ENCODE results near the gene HMGCS2.

Gene HMGCS2

DNA sequence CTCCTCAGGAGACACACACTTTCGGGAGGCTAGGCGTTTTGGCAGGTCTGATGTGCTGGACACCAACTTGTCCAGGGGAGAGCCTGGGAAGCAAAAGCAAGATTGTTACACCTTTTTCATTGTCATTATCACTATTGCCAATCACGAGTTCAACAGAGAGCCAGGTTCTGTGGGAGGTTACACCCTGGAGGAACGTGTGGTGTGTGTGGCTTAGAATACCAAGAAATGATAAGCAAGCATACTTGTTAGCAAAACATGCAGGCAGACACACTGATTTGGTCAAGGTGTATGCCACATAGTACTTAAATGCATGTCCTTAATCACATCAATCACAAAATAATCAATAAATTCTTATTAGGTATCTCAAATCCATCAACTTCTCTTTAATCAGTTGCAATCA is 16.1 kb downstream of the HMGCS2 start:
- DNase-seq: no peak

DNA sequence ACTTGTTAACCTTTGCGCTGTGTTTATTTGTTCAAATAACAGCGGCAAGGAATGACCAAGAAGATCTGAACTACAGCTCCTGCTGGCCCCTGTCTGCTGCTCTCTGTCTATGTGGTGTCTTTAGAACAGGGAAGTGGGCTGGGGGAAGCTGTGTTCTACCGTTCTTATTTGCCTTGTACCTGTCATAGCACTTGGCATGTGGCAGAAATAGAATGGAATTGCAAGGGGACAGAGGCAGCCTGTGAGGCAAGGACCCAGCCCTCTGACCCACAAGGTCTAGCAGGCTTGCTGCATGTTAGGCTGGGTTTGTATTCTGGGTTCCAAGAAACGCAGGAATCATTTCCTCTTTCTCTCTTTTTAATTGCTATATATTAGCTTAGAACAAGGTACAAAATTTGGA is 20.7 kb downstream of the HMGCS2 start:
- no peak for DNase-seq

DNA sequence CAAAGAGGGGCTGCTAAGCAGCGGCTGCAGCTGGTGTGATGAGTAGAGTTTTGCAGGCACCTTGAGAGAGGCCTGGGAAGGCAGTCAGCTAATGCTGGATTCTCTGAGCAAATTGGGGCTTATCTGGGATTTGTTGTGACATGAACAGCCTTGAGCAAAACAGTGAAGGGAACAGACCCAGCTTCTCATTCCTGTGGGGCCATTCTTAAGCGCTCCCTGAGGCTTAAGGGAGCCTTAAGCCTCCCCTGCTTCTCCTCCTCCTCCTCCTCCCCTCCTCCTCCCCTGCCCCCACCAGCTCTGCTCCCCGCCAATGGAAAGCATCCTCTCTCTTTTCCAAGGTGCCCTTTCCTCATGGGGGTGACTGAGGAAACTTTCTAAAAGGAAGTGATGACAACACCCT is 21.3 kb downstream of the HMGCS2 start:
- DNase-seq: no peak

DNA sequence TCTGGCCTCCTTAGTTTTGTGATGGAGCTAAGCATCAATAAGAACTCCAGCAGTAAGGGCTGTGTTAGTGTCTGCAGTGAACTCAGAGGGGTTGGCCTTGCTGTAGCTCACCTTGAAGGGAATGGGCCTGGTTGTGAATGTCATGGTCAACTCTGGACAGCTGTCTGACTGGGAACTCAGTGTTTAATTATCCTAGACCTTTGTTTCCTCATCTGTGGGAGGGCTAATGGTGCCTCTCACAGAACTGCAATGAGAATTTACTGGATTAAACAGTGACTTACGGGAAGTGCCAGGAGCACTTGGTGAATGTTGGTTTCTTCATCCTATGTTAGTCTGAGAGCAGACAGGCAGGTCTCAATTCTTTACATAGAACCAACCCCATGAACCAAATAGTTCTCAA is 23.7 kb downstream of the HMGCS2 start:
- DNase-seq: no peak

DNA sequence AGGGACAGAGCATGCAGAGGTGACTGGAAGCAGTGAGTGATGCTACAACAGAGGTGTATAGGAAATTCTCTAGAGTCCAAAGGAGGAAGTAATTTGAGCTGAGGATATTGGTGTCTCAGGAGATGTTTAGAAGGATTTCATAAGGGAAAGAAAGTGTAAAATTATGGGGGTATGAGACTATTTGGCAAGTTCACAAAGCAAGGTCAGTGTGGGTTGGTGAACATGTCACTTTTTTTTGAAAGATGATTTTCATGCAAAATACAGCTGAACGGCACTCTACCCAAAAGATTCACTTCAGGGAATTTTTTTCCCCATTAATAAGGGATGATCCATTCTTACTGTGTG is 24.1 kb downstream of the HMGCS2 start:
- DNase-seq: no peak

DNA sequence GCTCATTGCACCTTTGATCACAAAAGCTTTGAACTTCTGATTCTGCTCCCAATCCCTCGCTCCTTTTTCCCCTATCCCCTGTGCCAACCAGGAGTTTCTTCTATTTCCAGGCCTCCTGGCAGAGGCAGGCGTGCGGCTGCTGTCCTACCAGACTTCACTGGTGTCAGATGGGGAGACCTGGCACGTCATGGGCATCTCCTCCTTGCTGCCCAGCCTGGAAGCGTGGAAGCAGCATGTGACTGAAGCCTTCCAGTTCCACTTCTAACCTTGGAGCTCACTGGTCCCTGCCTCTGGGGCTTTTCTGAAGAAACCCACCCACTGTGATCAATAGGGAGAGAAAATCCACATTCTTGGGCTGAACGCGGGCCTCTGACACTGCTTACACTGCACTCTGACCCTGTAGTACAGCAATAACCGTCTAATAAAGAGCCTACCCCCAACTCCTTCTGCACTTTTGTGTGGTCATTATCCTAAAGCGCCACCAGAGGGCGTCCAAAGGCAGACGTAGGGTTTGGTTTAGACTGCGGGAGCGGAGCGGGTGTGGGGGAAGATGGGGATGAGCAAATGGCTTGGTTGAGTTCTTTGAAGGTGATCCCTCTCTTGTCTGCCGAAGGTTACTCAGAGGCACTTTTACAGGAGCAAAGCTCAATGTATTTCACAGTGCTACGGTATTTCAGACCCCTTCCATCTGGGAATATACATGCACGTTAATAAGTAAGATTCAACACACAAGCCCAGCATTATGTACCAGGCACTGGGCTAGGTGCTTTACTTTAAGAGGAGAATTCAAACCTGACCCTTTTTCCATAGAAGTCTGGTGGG is 24.7 kb downstream of the HMGCS2 start:
- peak; percentile 16 for DNase-seq

DNA sequence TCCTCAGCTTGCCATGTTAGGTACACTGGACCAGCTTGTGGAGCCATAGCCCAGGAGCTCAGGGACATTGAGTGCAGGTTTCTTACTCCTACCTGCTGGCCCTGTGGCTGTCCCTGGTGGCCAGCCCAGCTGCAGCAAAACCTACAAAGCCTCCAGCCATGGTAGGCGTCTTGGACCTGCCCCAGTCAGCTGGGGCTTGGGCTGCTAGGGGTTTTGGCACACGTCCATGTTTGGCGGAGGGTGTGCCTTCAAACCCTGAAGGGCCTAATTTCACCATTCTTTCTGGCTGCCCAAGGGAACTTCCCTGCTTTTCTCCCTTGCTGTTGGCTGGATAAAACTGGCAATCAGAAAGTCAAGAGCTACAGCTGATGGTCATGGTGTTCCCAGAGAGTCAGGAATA is 25.4 kb downstream of the HMGCS2 start:
- no peak for DNase-seq

DNA sequence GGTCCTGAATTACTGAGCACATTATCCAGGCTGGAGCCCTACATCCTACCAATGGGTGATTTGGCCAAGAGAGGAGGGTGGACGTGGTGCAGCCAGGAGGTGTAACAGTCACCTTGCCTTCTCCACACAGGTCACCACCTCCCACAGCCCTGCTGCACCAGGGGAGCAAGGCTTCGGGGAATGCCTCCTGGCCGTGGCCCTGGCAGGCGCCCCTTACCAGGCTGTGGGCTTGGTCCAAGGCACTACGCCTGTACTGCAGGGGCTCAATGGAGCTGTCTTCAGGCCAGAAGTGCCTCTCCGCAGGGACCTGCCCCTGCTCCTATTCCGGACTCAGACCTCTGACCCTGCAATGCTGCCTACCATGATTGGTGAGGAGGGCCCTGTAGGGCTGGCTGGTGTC is 26.0 kb downstream of the HMGCS2 start:
- no peak for DNase-seq

DNA sequence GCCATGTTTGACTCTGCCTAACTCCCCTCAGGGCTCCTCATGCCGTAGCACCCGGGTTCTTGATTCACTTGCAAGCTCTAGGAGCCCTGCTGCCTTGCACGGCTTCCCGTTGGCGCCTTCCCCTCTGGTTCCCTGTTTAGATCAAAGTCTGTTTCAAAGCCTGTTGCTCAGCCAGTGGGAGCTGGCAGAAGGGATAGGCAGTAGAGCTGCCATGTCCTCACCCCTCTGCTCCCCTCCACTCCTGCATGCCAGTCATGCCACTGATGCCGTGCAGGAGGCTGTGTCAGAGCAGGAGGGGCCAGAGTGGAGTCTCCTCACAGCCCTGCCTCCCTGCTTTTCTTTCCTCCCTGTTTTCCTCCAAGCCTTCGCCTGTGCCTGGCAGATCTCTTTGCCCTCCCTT is 26.5 kb downstream of the HMGCS2 start:
- no peak for DNase-seq

DNA sequence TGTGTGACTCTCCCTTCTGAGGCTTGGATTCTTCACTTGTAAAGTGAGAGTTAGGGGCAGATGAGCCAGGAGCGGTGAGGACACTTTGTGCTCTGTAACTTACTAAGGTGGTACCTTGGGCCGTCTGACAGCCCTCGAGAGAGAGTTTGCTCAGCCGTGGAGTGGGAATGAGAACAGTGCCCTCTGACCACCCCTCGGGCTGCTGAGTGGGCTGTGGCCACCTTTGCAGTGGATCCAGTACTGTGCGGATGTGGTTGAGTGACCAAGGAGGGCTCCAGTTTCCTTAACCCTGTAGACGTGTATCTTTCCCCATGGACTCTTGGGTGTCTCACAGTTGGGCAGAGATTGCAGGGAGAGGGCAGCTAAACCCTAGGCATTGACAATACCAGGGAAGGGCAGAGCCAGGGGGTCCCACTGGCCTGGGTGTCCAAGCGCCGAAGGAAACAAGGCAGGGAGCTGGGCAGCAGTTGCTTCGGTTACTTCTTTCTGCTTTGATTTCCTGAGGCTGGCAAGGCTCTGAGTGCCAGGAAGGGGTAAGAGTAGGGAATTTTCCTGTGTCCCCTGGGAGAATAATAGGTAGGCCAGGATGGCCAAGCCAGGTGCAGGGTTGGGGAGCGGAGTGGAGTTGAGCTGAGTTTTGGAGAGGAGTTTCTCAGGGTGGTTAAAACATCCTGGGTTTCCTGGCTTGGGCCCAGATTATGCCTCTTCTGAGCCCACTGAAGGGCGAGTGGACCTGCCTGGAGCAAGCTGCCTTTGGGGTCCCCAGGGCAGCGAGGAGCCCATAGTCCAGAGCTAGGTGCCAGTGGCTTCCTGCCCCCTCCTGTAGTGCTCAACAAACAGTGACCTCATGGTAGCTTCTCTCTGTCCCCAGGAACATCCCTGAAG is 27.6 kb downstream of the HMGCS2 start:
- DNase-seq: no peak

DNA sequence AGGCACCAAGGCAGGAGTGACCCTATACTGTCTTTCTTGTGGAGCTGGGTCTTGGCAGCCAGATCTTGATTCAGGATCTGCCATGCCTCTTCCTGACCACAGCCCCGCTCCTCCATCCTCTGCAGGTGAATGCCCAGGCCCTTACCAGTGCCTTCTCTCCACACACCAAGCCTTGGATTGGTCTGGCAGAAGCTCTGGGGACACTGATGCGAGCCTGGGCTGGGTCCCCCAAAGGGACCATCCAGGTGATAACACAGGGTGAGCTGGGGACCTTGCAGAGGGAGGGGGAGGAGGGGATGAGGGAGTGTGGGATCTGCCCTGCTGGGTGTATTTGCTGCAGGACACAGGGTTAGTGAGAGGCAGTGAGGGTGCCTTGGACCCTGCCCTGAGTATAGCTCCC is 28.4 kb downstream of the HMGCS2 start:
- DNase-seq: no peak

DNA sequence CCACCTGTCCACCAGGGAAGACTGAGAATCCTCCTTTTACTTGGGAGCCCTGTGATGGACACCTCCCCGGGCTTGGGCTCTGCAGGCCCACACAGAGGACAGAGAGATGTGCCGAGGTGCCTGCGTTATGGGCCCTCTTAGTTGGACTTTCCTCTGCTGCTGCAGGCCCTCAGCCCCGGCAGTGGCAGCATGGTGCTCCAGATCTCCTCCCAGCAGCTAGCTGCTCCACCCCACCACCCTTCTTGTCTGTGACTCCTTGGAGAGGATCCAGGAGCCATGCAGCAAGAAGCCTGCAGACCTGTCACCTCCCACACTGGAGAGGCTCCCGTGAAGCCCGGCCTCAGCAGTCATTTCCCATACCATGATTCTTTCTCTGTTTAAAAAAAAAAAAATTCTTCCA is 29.6 kb downstream of the HMGCS2 start:
- no peak for DNase-seq

DNA sequence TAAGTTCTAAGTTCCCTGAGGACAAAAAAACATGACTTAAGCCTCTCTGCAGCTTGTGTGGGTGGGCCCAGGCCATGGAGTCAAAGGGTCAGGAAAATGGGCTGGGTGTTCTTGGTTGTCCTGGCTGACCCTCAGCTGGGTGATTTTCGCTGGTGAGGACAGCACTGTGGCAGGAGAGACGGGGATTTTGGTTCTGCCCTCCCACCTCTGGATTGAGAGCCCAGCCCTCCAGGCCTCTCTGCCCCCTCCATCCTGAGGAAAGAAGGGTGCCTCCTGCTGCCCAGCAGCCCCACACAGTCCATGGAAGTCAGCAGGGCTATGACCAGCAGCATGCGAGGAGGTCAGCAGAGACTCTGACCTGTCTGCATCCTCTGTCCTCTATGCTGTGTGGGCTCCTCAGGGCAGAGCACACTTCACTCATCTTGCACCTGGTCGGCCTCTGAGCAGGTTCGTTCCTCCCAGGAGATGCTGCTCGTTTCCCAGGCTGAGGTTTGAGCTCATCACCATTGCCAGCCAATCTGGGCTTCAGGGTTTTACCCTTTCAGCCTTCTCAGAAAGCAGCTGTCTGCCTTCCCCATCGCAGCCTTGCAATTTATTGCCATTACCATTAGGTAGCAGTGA is 30.5 kb downstream of the HMGCS2 start:
- no peak for DNase-seq

DNA sequence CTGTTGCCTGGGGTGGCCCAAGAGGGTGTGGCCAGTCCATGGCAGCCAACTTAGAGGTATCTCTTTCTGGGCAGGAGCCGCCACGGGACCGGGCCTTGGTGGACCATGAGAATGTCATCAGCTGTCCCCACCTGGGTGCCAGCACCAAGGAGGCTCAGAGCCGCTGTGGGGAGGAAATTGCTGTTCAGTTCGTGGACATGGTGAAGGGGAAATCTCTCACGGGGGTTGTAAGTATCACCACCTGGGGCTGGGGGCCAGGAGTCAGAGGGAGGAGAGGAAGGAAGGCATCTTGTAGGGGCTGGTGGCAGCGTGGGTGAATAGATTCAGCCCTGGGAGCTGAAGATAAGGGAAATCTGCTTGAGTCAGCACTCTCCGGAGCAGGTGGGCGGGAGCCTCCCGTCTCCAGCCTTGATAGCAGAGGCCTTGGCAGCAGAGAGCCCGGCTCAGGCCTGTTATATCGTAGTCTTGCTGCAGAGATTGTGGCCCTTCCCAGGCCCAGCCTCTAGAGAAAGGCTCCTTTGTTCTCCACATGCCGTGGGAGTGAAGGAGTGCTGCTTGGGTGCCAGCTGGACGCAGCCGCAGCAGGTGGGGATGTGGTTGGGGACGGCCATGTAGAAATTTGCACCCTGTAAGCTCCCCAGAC is 31.5 kb downstream of the HMGCS2 start:
- DNase-seq: no peak

DNA sequence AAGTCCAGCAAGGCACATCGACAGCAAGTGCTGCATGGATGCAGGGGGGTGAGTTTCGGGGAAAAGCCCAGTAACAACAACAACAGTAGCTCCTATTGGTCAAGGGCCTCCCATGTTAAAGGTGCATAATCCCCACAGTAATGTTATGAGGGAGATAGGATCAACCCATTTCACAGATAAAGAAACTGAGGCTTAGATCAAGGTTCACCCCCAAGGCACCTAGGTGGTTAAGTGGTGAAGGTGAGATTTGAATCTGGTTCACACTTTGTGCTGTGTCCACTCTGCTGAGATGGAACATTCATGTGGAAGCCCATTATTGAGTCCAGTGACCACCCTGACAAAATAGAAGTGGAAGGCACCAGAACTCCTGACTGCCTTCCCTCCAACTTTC is 32.1 kb downstream of the HMGCS2 start:
- no peak for DNase-seq

DNA sequence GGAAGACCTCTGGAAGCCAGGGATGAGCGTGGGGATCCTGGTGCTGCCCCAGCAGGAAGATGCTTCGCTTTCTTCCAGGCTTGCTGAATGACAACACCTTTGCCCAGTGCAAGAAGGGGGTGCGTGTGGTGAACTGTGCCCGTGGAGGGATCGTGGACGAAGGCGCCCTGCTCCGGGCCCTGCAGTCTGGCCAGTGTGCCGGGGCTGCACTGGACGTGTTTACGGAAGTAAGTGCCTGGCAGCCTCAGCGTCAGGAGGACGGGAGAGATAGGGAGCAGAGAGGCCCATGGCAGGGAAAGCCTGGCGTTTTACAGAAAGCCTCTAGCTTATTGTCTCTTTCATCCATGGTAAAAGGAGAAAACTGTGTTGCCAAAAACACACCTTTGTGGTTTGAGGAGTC is 33.5 kb downstream of the HMGCS2 start:
- no peak for DNase-seq

DNA sequence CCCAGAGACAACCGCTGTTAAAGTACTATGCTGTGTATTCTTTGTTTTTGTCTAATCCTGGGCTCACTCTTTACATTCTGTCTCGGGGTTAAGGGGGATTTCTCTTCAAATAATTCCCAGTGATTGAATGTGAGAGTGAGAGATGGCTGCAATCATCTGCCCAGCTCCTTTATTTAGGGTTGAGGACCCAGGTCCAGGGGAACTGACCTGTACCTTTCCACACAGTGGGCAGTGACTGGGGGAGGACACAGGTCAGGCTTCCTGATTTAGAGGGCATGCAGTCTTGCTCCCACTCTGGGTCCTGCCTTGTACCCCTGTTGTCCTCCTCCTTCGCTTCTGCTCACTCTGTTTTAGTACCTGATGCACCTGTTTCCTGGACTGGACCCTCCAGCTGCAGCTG is 35.0 kb downstream of the HMGCS2 start:
- no peak for DNase-seq

DNA sequence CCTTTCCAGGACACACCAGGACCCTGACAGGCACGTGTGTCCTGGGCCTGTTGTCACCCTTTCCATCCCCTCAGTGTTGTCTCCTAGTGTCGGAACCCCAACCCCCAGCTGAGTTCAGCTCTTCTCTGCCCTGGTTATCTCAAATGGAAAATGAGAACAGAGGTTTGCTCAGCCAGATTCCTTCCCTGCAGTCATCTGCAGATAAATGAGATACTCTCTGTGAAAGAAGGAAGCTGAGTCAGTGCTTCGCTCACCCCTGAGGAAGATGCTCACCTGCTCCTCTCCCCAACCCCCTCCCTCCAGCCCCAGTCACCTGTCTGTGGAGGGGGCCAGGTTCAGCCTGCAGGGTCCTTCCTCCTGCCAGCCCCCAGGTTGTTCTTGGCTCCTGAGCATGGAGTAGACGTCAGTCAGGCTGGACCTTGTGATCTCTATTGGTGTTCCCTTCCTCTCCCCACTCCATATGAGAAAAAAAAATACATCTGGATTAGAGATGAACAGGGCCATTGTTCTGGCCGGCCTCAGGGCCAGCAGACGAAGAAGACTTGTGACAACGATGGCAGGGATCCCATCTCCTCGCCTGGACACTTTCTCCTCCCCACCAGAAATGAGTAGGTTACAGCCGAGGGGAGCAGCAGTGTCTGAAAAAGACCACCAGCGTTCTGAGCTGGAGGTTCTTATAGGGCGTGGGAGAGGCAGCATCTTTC is 36.1 kb downstream of the HMGCS2 start:
- no peak for DNase-seq

DNA sequence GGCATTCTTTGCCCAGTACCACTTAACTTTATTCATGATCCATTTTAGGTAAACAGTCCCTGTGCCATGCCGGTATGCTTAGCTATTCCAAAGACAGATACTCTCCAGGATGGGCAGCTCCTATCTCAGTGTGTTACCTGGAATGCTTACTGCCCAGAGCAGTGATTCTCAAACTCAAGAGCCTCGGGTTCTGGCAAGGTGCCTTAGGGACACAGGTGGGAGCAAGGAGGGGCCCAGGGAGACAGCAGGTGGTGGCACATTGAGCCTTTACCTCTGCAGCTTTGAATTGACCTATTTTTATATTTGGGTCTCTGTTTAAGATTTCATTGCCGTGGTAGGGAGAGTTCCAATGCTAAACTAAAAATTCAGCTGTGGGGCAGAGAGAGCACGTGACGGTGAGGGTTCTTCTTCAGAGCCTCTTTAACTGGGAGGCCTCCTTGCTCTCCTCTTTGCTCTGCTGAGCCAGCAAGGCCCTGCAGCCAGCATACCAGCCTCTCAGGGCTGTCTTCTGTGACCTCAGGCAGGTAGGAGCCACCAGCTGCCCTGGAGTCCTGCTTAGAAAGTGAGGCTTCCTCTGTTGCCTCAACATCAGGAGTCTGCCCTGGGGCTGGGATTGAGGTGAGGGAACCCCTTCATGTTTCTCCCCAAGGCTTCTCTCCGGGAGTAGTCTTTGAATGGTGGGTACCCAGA is 36.8 kb downstream of the HMGCS2 start:
- no peak for DNase-seq

DNA sequence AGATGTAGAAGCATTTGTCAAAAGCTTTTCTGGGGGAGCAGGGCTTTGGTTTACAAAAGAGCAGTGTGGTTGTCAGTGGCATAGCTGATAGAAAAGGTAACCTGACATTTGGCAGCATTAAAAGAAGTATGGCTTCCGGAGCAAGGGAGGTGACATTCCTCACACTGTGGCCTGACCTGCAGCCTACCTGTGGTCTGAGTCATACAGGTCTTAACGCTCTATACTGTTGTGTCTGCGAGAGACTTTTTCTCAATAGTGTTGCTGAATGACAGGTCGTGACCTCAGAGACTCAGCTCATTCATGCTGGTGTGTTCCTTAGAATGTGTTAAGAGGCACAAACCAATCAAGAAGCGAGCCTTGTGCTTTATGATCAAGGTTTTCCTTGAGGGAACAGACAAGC is 37.6 kb downstream of the HMGCS2 start:
- DNase-seq: no peak

DNA sequence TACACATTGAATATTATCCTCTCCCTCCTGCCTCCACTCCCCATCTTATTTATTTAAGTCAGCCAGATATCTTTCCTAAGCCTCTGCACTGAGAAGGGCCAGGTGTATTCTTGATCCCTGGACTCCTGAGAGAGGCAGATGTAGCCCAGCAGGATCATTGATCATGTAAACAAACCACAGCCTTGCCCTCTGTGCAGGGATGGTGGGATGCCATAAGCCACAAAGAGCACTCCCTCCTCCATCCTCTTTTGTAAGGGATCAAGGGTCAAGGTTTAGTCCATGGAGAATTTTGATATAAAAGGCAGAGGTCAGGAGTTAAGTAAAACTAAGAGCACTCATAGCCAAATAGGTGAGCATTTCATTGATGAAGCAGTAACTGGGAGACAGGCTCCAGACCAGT is 39.7 kb downstream of the HMGCS2 start:
- no peak for DNase-seq

DNA sequence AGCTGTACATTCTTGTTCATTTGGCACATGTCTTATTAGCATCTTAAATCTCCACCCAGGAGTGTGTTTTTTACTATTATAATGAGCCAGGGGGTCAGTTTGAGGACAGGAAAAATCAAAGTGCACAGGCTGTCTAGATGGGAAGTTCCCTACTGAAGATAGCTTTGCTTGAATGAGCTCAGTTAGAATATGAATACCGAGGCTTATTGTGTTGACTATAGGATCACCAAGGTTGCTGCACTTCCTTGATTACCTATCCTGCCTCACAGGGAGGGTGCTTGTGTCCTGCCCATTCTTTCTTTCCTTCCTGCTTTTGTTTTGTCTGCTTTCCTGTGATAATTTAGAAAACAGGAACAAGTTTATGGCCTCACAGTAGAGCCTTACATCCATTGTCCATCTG is 40.7 kb downstream of the HMGCS2 start:
- no peak for DNase-seq

All from activated CD4-positive, alpha-beta T cell treated with anti-CD3 and anti-CD28 coated beads for 1 hour (primary cell).